ENCODE data around the gene PRSS48.
"Not testable (repeated sequence)": the region's sequence is repeated elsewhere in the genome, so short reads cannot be mapped to it uniquely, and the experiment has no call there.

Gene PRSS48

DNA sequence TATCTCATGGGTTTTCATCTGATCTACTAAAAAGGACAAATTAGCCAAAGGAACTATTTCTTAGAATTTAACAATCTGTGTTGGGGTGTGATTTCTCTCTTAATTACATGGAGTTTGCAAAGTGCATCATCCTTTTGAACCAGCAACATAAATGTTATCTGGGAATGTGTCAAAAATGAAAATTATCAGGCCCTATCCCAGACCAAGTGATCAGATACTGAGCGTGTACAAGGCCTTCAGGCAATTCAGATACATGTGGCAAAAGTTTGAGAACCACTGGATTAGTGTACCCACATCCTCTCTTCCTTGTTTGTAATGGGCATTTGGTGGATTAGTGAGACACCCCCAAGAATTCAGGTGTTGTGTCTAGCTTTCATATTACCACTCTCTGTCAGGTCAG, 44.6 kb downstream of the PRSS48 start:
- DNase-seq = no peak

DNA sequence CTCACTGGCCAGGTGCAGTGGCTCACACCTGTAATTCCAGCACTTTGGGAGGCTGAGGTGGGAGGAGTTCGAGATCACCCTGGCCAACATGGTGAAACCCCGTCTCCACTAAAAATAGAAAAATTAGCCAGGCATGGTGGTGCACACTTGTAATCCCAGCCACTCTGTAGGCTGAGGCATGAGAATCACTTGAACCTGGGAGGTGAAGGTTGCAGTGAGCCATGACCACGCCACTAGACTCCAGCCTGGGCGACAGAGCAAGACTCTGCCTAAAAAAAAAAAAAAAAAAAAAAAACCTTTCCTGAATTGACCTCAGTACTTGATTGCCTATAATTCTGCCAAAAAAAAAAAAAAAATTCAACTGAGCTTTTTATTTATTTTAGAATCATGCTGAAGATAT, 45.2 kb downstream of the PRSS48 start:
- DNase-seq = not testable (repeated sequence)

DNA sequence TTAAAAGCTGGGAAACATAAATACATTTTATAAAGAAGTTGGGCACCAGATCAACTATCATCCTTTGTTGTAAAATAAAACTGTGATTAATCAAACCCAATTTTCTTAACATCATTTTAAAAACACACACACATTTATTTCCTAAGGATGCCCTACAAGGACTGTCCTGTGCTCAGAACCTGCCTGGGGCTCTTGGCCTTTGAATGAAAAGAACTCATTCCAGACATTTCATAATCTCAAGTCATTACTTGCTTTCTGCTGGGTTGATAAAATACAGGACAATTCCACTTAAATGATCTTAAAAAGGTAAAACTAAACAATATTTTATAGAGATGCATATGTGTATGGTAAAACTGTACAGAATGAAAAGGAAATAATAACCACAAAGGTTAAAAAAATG, 45.6 kb downstream of the PRSS48 start:
- no peak for DNase-seq

GRCh38 chr4:151323667-151324066, 46.7 kb downstream of the PRSS48 start:
- no peak for DNase-seq

DNA sequence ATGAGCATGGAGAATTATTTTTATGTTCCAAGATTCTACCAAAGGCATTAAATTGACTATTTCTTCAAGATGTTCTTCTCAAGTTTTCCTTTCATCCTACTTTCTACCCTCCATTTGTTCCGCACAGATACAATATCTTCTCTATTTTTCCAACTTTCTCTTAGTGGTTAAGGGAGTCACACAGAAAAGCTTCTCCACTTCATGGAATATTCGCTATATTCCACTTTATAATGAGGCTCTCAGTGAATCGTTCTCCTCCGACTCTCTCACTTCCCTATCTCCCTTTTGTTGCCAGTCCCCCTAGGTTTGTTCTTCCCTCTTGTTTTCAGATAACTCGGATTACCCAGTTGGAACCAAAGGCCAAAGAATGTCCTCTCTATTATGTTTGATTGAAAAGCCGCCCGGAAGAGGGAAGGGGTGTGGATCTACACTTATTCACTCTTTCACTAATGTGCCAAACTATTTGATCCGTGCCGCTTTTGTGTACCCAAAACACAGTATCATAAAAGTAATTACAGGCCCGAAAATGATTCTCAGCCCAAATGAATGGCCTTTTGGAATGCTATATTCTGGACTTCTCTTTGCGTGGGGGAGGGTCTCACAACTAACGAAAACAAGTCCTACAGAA, 47.3 kb downstream of the PRSS48 start:
- DNase-seq = no peak

DNA sequence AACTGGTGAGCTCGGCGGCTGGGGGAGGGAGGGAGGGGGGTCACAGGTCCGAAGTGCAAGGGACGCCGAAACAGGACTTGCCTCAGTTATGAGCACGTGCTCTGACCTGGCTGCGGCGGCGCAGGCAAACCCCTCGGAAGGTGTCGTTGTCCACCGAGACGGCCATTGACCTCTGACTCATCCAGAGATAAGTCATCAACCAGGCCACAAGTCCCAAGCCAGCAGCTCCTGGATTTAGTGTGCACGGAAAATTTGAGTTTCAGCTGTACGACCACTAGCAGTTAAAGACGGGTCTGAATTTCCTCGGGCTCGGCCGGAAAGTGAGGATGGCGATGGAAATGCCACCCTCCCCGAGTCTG, 47.8 kb downstream of the PRSS48 start:
- DNase-seq = no peak

- no peak for DNase-seq
These were observed 48.4 kb downstream of the PRSS48 start, which contains the start of gene SH3D19 for GRCh38 chr4:151325111-151325948. Gene SH3D19 (minus strand): TSS chr4:151325605. CDS start chr4:151325352, 253 bp downstream.

DNA sequence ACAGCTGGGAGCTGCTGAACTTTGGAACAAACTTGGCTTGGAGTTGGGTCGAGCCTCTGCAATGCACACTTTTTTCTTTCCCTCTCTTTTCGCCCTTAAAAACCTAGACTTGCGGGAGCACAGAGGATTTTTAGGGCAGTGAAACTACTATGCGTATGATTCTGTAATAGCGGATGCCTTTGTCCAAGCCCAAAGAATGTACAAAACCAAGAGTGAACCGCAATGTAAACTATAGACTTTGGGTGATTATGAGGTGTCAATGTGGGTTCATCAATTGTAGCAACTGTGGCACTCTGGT, 48.9 kb downstream of the PRSS48 start:
- no peak for DNase-seq

- no peak for DNase-seq
These were observed 52.5 kb downstream of the PRSS48 start for GRCh38 chr4:151329217-151330007.

DNA sequence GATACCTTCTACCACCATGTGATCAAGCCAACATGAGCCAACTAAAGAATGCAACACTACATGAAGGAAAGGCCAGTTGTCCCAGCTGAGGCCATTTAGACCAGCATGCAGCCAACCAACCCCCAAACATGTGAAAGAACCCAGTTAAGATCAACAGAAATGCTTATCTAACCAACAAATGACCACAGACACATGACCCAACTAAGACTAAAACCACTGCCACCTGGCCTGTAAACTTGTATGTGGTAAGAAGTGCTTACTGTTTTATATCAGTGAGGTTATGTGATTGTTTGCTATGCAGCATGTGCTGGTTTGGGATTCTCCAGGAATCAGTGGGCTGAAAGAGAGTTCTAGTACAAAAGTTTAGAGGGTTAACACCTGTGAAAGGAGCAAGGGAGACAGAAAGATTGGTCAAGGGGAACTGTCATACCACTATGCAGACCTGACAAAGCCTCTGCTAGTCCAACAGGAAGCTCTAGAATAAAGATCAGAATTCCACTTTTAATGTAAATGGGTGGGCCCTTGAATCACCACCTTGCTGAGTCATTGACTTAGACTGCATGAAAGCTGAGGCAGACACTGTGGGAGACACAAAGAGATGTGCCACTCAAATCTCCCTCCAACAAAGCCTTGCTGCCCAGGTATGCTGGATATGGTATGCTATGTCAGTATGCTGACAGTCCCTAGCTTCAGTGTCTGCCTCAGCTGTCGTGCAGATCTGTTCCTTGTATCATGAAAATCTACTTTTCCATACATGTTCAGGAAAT, 54.5 kb downstream of the PRSS48 start:
- DNase-seq = no peak

GRCh38 chr4:151339467-151339866, 62.5 kb downstream of the PRSS48 start:
- no peak for DNase-seq

GRCh38 chr4:151340751-151341385, 63.9 kb downstream of the PRSS48 start:
- DNase-seq = no peak

Data from GDM1 (cell line).